Stimulated activated CD4-positive, alpha-beta T cell treated with anti-CD3 and anti-CD28 coated beads, Interleukin-4, amount 100 ng/mL, for 1 hour (primary cell): ENCODE results near the gene PTPN13.
"Not testable (repeated sequence)": the region's sequence is repeated elsewhere in the genome, so short reads cannot be mapped to it uniquely, and the experiment has no call there.

Experiments
- DNase-seq: peaks from one replicate; pipeline ENCODE4 v3.0.0-alpha.2; 2020

The PTPN13 gene

GRCh38 chr4:86653237-86653865 is 59.2 kb downstream of the PTPN13 start:
- DNase-seq, result no peak

DNA sequence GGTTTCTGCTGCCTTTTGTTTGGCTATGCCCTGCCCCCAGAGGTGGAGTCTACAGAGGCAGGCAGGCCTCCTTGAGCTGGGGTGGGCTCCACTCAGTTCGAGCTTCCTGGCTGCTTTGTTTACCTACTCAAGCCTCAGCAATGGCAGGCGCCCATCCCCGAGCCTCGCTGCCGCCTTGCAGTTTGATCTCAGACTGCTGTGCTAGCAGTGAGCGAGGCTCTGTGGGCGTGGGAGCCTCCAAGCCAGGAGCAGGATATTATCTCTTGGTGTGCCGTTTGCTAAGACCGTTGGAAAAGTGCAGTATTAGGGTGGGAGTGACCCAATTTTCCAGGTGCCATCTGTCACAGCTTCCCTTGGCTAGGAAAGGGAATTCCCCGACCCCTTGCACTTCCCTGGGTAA is 62.7 kb downstream of the PTPN13 start:
- DNase-seq, result not testable (repeated sequence)

- DNase-seq, result no peak
Measured at GRCh38 chr4:86657382-86657781, 63.3 kb downstream of the PTPN13 start.

- no peak for DNase-seq
Measured at GRCh38 chr4:86657910-86658309, 63.8 kb downstream of the PTPN13 start.

GRCh38 chr4:86660401-86660800 is 66.3 kb downstream of the PTPN13 start:
- no peak for DNase-seq

DNA sequence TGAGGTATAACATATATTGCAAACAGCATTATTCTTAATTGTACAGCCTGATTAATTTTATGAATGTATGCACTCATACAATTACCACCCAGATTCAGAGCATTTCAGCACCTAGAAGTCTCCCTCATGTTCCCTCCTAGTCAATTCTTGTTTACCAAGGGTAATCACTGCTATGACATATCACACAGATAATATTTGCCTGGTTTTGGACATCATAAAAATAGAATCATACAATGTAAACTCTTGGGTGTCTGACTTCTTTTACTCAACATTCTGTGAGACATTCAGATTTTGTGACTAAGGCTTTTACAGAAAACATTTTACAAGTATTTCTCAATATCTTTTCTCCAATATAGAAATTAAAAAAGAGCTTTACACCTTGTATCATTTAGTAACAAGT is 66.9 kb downstream of the PTPN13 start:
- no peak for DNase-seq

- DNase-seq, result no peak
Measured at GRCh38 chr4:86661418-86661817, 67.3 kb downstream of the PTPN13 start.

- no peak for DNase-seq
Measured at GRCh38 chr4:86664959-86665358, 70.8 kb downstream of the PTPN13 start.

GRCh38 chr4:86670298-86670697 is 76.2 kb downstream of the PTPN13 start:
- no peak for DNase-seq

GRCh38 chr4:86670756-86671155 is 76.6 kb downstream of the PTPN13 start:
- no peak for DNase-seq

- DNase-seq, result no peak
Measured at GRCh38 chr4:86675548-86675947, 81.4 kb downstream of the PTPN13 start.

- no peak for DNase-seq
Measured at GRCh38 chr4:86678796-86679195, 84.7 kb downstream of the PTPN13 start.

- no peak for DNase-seq
Measured at GRCh38 chr4:86679441-86679840, 85.3 kb downstream of the PTPN13 start.

- DNase-seq, result no peak
Measured at GRCh38 chr4:86683167-86683566, 89.1 kb downstream of the PTPN13 start.

- no peak for DNase-seq
Measured at GRCh38 chr4:86683983-86684382, 89.9 kb downstream of the PTPN13 start.

DNA sequence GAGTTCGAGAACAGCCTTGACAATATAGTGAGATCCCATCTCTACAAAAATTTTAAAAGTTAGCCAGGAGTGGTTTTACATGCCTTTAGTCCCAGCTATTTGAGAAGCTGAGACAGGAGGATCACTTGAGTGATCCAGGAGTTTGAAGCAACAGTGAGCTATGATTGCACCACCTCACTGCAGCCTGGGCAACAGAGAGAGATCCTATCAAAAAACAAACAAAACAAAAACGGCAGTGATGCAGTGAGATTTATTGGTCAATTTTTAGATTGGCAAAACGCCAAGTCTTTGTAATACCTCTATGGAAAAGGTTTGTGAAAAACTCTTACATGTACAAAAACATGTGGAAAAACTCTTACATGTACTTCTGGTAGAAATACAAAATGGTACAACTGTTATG is 91.3 kb downstream of the PTPN13 start:
- no peak for DNase-seq

DNA sequence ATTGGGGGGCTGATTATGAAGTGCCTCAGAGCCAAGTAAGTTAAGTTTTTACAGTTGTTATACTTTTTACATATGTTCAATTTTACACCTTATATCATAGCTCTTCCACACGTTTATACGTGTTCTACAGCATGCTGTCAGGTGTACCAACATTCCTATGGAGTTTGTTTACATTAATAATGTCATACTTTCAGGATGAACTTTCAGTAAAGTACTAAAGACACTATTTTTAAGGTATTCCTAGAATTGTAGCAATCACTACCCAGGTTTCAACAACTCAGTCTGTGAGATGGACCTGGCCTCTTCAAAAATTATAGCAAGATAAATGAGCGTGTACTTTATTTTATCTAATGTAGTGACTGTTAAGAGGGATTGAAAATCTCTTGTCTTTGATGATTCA is 92.6 kb downstream of the PTPN13 start:
- DNase-seq, result no peak

DNA sequence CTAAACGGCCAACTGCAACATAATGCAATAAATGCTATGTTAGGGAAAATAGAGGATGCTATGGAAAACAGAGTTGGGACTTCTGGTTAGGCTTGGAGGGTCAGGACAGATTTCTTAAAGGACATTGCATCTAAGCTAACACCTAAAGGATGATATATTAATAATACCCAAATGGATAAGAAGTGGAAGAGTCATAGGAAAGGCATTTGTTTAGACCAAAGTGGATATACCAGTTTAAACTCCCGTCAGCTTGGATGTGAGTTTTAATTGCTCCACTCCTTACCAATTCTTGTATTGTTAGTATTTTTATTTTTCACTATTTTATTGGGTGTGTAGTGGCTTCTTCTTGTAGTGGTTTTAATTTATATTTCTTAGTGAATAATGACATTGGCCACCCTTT is 93.9 kb downstream of the PTPN13 start:
- DNase-seq, result no peak

GRCh38 chr4:86704601-86705000 is 110.5 kb downstream of the PTPN13 start:
- no peak for DNase-seq

GRCh38 chr4:86706923-86707597 is 112.9 kb downstream of the PTPN13 start:
- no peak for DNase-seq

DNA sequence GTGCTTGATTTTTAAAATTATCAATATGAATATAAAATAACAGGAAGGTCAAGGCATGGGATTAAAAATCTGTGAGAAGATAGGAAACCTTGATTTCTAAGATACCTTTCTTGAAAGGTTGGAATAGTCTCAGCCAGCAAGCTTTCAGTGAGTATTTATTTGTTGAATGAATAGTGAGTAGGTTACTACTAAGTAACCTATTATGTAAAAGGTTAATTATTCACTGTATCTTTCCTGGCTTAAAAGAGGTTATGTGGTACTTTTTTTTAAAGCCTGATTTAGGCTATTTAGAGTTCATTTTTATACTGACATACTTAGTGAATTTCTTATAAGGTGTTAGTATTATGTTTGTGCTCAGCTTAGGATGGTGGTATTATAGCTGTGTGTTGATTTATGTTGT is 123.5 kb downstream of the PTPN13 start:
- DNase-seq, result no peak

- DNase-seq, result no peak
Measured at GRCh38 chr4:86718152-86718551, 124.0 kb downstream of the PTPN13 start.

DNA sequence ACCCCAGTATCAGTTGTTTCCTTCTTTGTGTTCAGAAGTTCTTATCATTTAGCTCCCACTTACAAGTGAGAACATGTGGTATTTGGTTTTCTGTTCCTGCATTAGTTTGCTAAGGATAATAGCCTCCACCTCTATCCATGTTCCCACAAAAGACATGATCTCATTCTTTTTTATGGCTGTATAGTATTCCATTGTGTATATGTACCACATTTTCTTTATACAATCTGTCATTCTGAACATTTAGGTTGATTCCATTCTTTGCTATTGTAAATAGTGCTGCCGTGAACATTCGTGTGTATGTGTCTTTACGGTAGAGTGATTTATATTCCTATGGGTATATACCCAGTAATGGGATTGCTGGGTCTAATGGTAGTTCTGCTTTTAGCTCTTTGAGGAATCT is 125.0 kb downstream of the PTPN13 start:
- DNase-seq, result not testable (repeated sequence)

DNA sequence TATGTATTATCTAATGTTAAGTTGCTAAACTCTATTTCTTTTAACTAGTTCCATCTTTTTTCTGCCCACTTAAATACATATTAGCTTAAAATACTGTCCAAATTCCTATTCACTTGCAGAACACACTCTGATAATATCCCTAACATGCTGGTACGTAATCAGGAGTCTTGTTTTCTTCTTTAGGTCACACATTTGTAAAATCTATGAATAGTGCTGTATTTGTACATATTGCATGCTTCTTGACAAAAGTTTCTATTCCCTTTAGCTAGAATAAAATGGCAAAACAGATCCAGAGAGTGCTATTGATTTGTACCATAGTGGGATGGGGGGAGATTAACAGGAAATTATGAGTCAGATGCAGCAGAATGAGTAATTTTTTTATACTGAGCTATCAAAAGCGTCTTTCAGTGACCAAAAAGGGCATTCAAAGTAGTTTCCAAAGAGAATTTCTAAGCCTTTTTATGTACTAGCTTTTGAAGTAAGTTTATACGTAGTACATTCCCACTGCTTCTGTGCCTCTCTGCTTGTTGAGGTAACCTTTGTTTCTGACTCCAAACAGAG is 126.5 kb downstream of the PTPN13 start:
- DNase-seq, result no peak

- DNase-seq, result no peak
Measured at GRCh38 chr4:86721412-86721811, 127.3 kb downstream of the PTPN13 start.
